HG02759 (cell line): Measurements from ENCODE around the gene MT4.

Experiments
- ATAC-seq: cut with Tn5 transposase; IDR thresholded peaks from one replicate; pipeline ENCODE4 v1.9.1; 2021; ENCODE audit warnings: mild to moderate bottlenecking, moderate library complexity; ENCODE audit not compliant: unreplicated experiment

The MT4 gene

DNA sequence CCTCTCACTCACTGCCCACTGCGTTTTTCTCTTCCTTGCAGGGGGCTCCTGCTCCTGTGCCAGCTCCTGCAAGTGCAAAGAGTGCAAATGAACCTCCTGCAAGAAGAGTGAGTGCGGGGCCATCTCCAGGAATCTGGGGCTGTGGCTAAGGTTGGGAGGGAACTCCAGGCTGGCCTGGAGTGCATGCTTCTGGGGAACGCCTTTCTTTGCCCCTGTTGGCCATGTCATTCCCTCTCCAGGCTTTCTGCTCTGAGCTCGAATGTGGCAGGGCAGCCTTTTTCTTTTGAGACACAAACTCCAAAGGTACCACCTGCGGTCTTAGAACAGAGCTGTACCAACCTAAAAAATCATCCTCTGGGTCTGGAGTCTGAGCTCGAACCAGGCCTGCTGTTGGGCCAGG lies 53.3 kb downstream of the MT4 start:
- no peak for ATAC-seq
